Vagina (tissue), 2 donors: ENCODE data around the gene ACADSB.

Source experiments
- POLR2A ChIP-seq, 2 donors: fragments of 450-650 bp; IDR thresholded peaks; one replicate each; pipeline ENCODE4 v1.6.1; 2017; ENCODE audit warnings: antibody characterized with exemption in 2 of 2, mild to moderate bottlenecking in 2 of 2, moderate library complexity in 2 of 2
- POLR2AphosphoS5 ChIP-seq, 2 donors: sonication (generic); formaldehyde crosslinking; IDR thresholded peaks; one replicate each; pipeline ENCODE4 v1.9.0; 2017; ENCODE audit warnings: antibody characterized with exemption in 2 of 2, mild to moderate bottlenecking in 2 of 2, low read depth in 1 of 2; ENCODE audit not compliant: insufficient read depth in 1 of 2
- TF ChIP-seq, protein P1 (sequence below), 3 experiments: fragments of 450-650 bp in 2 of 3; fragments of 200-600 bp in 1 of 3; sonication (generic) in 1 of 3; IDR thresholded peaks; one replicate each; pipeline ENCODE4 v1.5.1; 2017 to 2019; ENCODE audit warnings: antibody characterized with exemption in 3 of 3, mild to moderate bottlenecking in 2 of 3, moderate library complexity in 2 of 3

DNA sequence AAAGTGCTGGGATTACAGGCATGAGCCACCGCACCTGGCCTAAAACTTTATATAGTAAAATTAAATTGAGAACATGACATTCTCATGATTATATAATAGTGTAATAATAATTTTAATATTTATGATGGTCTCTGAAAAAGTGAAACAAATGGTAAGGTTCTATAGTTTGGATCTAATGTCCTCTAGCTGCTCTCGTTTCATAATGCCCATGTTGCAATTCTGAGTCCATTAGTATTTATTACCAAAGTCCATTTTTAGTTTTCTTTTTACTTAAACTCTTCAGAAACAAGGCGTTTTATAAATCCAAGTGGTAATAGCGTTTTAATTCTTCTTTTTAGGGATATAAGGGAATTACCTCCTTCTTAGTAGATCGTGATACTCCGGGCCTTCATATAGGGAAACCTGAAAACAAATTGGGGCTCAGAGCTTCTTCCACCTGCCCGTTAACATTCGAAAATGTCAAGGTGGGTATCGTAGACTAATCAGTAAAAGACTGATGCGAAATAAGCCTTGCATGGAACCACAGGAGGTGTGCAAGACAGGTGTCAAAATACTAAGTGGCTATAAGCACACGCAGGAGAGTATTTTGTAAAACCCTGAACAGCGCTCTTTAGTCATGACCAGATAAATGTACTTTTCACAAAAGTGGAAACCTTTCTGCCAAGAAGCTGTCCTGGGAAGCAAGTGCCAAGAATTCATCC is 34.1 kb downstream of the ACADSB start:
- TF ChIP-seq, protein P1, sequence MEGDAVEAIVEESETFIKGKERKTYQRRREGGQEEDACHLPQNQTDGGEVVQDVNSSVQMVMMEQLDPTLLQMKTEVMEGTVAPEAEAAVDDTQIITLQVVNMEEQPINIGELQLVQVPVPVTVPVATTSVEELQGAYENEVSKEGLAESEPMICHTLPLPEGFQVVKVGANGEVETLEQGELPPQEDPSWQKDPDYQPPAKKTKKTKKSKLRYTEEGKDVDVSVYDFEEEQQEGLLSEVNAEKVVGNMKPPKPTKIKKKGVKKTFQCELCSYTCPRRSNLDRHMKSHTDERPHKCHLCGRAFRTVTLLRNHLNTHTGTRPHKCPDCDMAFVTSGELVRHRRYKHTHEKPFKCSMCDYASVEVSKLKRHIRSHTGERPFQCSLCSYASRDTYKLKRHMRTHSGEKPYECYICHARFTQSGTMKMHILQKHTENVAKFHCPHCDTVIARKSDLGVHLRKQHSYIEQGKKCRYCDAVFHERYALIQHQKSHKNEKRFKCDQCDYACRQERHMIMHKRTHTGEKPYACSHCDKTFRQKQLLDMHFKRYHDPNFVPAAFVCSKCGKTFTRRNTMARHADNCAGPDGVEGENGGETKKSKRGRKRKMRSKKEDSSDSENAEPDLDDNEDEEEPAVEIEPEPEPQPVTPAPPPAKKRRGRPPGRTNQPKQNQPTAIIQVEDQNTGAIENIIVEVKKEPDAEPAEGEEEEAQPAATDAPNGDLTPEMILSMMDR (IDR thresholded peaks at IDR 0.05), result no peak
- TF ChIP-seq POLR2A (IDR thresholded peaks at IDR 0.05) (no peak), POLR2AphosphoS5 (IDR thresholded peaks at IDR 0.05; ENCODE audit: insufficient read depth in 1 of 2, low read depth in 1 of 2) (no peak)
